HG02870 (cell line): ENCODE data around the gene MSMP.

Experiments
- ATAC-seq: cut with Tn5 transposase; IDR thresholded peaks from one replicate; pipeline ENCODE4 v1.9.1; 2021; ENCODE audit warnings: mild to moderate bottlenecking, moderate library complexity; ENCODE audit not compliant: unreplicated experiment

Gene MSMP

DNA sequence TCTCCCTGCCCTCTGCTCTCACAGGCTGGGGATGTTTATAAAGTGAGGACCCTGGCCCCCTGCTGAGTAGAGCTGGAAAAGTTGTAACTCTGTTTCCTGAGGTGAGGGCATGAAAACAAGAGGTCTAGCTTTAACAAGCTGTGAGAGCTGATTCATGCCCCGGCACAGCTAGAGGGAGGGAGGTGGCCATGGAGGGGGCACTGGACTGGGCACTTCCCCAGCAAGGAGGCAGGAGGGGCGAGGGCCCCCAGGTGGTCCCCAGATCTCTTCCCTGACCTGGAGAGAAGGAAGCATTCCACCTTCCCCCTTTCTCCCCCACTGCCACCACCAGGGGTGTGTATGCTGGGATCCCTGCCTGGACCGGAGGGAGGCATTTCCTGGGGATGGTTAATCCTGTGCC lies at the start of gene MSMP:
Gene MSMP (minus strand): TSS at position 13 of the 400 bp plus-strand sequence. CDS start 147 bp downstream, outside the sequence.
- ATAC-seq: no peak

DNA sequence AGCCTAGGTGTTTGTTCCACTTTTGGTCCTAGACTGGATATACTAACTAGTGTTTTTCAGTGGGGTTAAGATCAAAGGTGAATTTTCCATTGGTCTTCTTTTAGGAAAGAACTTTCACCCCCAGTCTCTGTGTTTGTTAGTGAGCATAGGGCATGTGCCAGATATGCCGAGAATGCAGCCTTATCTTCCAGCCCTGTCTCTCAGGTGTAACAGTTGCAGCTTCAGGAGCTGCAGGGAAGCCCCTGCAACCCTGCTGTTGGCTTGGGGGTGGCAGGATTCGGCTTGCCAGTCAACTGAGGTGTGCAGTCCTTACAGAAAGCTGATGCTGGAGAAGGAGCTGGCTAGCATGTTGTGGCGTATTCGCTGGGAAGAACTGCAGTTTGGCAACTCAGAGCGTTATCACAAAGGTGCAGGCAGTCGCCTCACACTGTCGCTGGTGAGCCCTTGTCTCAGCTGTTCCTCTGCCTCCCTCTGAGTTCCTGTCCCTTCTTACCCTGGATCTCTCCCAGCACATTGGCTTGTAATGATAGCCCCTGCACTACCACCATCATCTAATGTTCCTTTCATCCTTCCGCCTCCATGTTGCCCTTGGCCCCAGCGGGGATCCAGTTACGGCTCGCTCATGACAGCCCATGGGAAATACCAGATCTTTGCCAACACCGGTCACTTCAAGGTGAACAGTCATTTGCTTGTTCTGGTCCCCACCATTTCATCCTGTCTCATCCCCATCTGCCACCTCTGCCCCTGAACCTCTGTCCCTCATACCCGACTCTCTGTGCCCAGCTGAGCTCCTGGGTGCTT lies 47.5 kb upstream of the MSMP start:
- no peak for ATAC-seq

DNA sequence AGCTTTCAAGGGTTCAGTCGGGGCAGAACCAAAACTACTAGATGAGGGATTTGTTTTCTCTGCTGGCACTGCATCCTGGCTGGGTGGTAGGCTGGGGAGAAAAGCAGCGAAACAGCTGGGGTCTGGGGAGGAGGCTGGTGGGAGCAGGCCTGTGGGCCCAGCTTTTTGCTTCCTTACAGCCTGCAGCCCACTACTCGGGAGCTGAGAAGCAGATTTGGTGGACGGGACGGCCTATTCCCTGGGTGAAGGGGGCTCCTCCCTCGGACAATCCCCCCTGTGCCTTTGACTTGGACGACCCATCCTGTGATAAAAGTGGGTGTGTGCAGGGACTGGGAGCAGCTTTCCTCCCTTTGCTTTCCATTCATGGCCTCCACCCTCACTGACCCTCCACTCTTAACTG lies 46.5 kb upstream of the MSMP start:
- no peak for ATAC-seq

- peak; percentile 59 for ATAC-seq
Observed at GRCh38 chr9:35798658-35799374, 44.7 kb upstream of the MSMP start.

- no peak for ATAC-seq
Observed at GRCh38 chr9:35797311-35798109, 43.4 kb upstream of the MSMP start.

DNA sequence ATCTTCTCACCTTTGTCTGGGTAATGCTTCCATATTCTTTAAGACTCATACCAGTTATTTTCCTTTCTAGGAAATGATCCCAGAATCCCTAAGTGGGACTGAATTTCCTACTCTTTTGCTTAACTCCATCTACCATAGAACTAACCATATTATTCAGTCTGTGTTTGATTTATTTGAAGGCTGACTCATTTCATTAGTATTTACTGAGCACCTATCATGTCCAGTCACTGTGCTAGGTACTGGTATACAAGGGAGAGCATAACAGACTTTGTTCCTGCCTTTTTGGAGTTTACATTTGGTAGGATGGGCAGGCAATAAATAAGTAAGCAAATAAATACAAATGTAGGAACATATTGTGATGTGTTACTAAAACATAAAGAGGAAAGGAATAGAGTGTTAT lies 41.6 kb upstream of the MSMP start:
- no peak for ATAC-seq

DNA sequence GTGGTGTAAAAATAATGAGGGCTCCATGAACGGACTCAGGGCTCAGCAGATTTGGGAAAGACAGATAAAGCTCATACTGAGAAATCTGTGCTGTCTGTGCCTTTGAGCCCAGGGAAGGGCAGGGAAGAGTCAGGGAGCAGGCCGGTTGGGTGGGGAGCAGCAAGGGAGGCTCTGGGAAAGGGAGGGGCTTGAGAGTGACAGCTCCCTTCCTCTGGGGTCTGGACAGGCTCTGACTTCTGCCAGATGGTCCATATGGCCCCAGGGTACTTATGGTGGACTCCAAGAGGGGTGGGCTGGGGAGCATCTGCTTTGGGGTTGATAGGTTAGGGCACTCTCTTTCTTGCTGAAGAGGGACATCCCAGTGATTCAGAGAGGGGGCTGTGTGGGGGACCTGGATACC lies 39.4 kb upstream of the MSMP start:
- no peak for ATAC-seq

DNA sequence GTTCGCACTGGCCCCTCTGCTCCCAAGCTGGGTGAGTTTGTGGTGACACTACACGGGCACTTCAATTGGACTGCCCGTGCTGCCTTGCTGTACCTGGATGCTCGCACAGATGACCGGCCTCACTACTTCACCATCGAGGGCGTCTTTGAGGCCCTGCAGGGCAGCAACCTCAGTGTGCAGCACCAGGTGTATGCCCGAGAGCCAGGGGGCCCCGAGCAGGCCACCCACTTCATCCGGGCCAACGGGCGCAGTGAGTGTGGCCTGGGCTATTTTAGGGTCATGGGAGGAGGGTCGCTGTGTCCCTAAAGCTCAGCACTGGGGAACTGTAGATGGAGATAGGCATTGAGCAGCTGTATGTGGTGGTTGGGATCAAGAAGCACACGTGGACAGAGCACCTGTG lies 38.8 kb upstream of the MSMP start:
- no peak for ATAC-seq

GRCh38 chr9:35792024-35792813 lies 38.1 kb upstream of the MSMP start:
- no peak for ATAC-seq

GRCh38 chr9:35791297-35791921 lies 37.3 kb upstream of the MSMP start, which contains the start of gene NPR2:
Gene NPR2, plus strand, starts transcription at chr9:35791591. Its CDS starts 818 bp downstream, at chr9:35792409.
- no peak for ATAC-seq

DNA sequence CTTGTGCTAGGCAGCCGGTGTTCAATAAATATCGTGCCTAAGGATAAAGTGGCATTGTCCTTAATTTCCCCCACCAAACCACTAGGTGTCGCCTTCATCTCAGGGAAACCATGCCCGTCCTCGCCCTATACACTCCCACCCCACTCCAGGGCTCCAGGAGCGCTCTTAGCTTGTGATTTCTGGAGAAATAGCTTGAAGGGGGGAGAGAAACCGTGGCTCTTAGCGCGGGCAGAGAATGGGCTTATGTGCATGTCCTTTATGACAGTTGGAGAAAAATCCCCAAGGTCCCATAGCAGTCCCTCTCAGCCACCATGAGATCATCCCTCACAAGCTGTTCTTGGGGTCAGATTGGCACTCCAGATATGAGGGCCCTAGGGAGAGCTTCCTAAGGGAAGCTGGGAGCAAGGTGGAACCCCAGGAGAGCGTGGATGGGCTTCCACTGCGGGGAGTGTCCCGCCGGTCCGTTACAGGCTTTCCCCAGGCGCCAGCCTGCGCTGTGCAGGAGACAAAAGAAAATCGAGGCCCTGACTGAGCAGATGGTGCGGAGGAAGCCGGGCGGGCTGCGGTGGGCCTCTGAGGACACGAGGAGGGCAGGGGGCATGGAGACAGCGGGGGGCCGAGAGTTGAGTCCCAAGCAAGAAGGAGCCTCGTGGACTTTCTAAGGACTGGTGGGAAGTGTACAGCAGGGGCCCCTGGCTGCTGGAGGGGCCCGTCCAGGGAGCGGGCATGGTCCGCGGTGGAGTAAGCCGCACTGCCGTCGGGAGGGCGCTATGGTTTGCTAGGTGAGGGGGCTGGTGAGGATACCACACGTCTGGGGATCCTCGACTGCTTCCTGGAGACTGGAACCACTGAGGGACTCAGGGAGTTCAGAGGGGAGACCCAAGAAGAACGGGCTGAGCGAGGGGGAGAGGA lies 36.6 kb upstream of the MSMP start:
- ATAC-seq: no peak

DNA sequence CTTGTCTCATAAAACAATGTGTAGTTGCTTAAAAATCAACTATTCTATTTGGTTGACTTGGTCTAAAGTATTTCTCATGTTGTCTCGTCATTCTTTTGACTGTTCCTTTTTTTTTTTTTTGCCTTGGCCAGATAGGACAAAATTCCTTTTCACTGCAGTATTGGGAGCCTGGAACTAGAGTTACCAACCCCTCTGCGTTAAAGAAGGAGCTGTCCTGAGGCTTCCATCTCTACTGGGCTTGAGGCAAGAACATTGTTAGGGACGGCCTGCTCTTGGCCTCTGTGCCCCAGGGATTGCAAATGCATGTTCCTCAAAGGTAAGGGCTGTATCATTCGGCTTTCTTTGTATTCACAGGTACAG lies 35.9 kb upstream of the MSMP start:
- no peak for ATAC-seq

- no peak for ATAC-seq
Observed at GRCh38 chr9:35789541-35789940, 35.5 kb upstream of the MSMP start.

GRCh38 chr9:35783418-35783817 lies 29.3 kb upstream of the MSMP start:
- no peak for ATAC-seq

DNA sequence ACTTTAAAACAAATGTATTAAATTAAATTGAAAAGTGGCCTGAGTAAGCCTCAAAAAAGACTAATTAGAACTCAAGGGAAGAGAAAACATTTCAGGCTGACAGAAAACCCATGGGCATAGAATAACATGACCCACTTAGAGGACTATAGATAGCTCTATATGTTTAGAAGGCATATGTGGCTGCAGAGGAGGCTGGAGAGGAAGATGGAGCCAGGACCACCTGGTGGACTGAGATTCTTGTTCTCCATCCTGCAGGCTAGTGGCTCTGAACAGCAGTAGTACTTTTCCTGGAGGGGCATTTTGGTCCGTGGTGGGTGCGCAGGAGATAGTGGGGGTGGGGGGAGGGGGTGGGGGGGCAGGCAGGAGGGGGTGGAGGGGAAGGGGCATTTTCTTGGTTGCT lies 27.0 kb upstream of the MSMP start:
- no peak for ATAC-seq

GRCh38 chr9:35778496-35778895 lies 24.4 kb upstream of the MSMP start:
- no peak for ATAC-seq

- ATAC-seq: no peak
Observed at GRCh38 chr9:35776018-35776417, 21.9 kb upstream of the MSMP start.

DNA sequence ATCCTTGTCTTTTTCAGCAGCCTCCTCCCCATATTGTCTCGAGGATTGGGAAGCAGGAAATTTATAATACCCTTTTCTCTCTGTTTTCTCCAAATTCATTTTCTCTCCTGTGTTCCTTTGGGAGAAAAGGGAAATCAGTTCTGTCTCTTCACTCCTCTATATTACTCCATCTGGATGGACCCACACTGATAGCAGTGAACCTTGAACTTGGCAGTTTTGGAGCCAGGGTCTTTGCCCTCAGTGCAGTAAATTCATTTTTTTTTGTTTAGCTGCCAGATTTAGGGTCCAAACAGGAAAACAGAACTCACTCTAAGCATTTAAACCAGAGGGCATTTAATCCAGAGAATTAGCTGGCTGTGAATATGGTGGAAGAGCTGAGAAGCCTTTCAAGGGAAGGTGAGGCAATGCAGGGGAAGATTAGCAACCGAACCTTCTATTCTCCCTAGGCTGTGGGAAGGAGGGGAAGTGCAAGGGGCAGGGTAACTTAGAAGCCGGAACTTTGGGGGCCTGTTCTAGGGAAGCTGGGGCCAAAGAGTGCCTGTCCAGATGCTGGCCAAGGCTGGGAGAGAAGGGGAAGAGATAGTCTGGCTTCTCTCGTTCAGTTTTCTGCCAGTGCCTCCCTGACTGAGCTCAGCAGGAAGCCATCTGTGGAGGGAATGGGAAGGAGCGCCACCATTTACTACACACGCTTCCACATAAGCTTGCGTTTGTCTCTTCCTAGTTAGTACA lies 21.0 kb upstream of the MSMP start:
- no peak for ATAC-seq

- ATAC-seq: no peak
Observed at GRCh38 chr9:35771943-35772342, 17.9 kb upstream of the MSMP start.
